ENCODE results near the gene MYCBP2.

The MYCBP2 gene

GRCh38 chr13:77042566-77043177 is 284.2 kb downstream of the MYCBP2 start:
- ATAC-seq, result no peak
- Mint-ChIP-seq H3K36me3 (ENCODE audit: low read depth) (peaks cover 22% of the 10 kb centered on the region), H3K9me3 (no peaks in the 10 kb centered on the region), H3K27me3 (no peaks in the 10 kb centered on the region), H3K4me1 (no peaks in the 10 kb centered on the region), H3K27ac (no peak overlapping the region), H3K4me3 (no peak overlapping the region)
- no peak for DNase-seq

GRCh38 chr13:77040835-77041234 is 286.1 kb downstream of the MYCBP2 start:
- Mint-ChIP-seq H3K4me1 (no peaks in the 10 kb centered on the region), H3K4me3 (no peak overlapping the region), H3K9me3 (no peaks in the 10 kb centered on the region), H3K27ac (no peak overlapping the region), H3K36me3 (ENCODE audit: low read depth) (peaks cover 8% of the 10 kb centered on the region), H3K27me3 (no peaks in the 10 kb centered on the region)
- ATAC-seq, result no peak
- no peak for DNase-seq

- Mint-ChIP-seq H3K27me3 (no peaks in the 10 kb centered on the region), H3K4me3 (no peak overlapping the region), H3K36me3 (ENCODE audit: low read depth) (peaks cover 6% of the 10 kb centered on the region), H3K27ac (no peak overlapping the region), H3K4me1 (no peaks in the 10 kb centered on the region), H3K9me3 (no peaks in the 10 kb centered on the region)
- ATAC-seq (no peak), DNase-seq (no peak)
Measured at GRCh38 chr13:77040076-77040475, 286.8 kb downstream of the MYCBP2 start.

- no peak overlapping the region for H3K4me3 Mint-ChIP-seq
Measured at GRCh38 chr13:77038907-77039480, 287.9 kb downstream of the MYCBP2 start.

GRCh38 chr13:77036279-77036678 is 290.6 kb downstream of the MYCBP2 start:
- H3K27me3 Mint-ChIP-seq, result peaks cover 2% of the 10 kb centered on the region

More at GRCh38 chr13:77038907-77039480, 287.9 kb downstream of the MYCBP2 start:
- H3K4me1 Mint-ChIP-seq, result peaks cover 8% of the 10 kb centered on the region
- H3K27ac Mint-ChIP-seq, result no peak overlapping the region
- no peaks in the 10 kb centered on the region for H3K9me3 Mint-ChIP-seq
- H3K36me3 Mint-ChIP-seq (ENCODE audit: low read depth), result peaks cover 2% of the 10 kb centered on the region
- no peak for DNase-seq
- no peaks in the 10 kb centered on the region for H3K27me3 Mint-ChIP-seq
- ATAC-seq, result no peak

GRCh38 chr13:77034881-77035280 is 292.0 kb downstream of the MYCBP2 start:
- DNase-seq (no peak), ATAC-seq (peak; percentile 51)
- Mint-ChIP-seq H3K36me3 (ENCODE audit: low read depth) (no peaks in the 10 kb centered on the region), H3K4me3 (no peak overlapping the region), H3K27ac (no peak overlapping the region), H3K9me3 (no peaks in the 10 kb centered on the region), H3K27me3 (peaks cover 2% of the 10 kb centered on the region), H3K4me1 (peaks cover 10% of the 10 kb centered on the region)

More at GRCh38 chr13:77036279-77036678, 290.6 kb downstream of the MYCBP2 start:
- H3K9me3 Mint-ChIP-seq, result no peaks in the 10 kb centered on the region
- no peak overlapping the region for H3K27ac Mint-ChIP-seq
- ATAC-seq, result no peak
- no peak overlapping the region for H3K4me3 Mint-ChIP-seq
- peaks cover 10% of the 10 kb centered on the region for H3K4me1 Mint-ChIP-seq
- DNase-seq, result no peak
- H3K36me3 Mint-ChIP-seq (ENCODE audit: low read depth), result no peaks in the 10 kb centered on the region

GRCh38 chr13:77033717-77034302 is 293.1 kb downstream of the MYCBP2 start:
- no peak overlapping the region for H3K27ac Mint-ChIP-seq
- no peaks in the 10 kb centered on the region for H3K36me3 Mint-ChIP-seq (ENCODE audit: low read depth)
- no peaks in the 10 kb centered on the region for H3K9me3 Mint-ChIP-seq
- peaks cover 5% of the 10 kb centered on the region for H3K27me3 Mint-ChIP-seq
- ATAC-seq (peak; percentile 79), DNase-seq (no peak)
- H3K4me1 Mint-ChIP-seq, result peaks cover 11% of the 10 kb centered on the region
- no peak overlapping the region for H3K4me3 Mint-ChIP-seq

GRCh38 chr13:77031656-77032243 is 295.1 kb downstream of the MYCBP2 start:
- DNase-seq (no peak), ATAC-seq (no peak)
- peaks cover 5% of the 10 kb centered on the region for H3K27me3 Mint-ChIP-seq
- H3K4me3 Mint-ChIP-seq, result no peak overlapping the region
- peaks cover 27% of the 10 kb centered on the region for H3K4me1 Mint-ChIP-seq
- H3K36me3 Mint-ChIP-seq (ENCODE audit: low read depth), result no peaks in the 10 kb centered on the region
- no peaks in the 10 kb centered on the region for H3K9me3 Mint-ChIP-seq
- H3K27ac Mint-ChIP-seq, result no peak overlapping the region

GRCh38 chr13:77029436-77029835 is 297.5 kb downstream of the MYCBP2 start:
- H3K9me3 Mint-ChIP-seq, result no peaks in the 10 kb centered on the region

GRCh38 chr13:77028202-77028601 is 298.7 kb downstream of the MYCBP2 start:
- no peak for ATAC-seq
- peaks cover 7% of the 10 kb centered on the region for H3K36me3 Mint-ChIP-seq (ENCODE audit: low read depth)
- H3K9me3 Mint-ChIP-seq, result no peaks in the 10 kb centered on the region
- no peak overlapping the region for H3K27ac Mint-ChIP-seq
- H3K27me3 Mint-ChIP-seq, result peaks cover 5% of the 10 kb centered on the region
- peaks cover 42% of the 10 kb centered on the region for H3K4me1 Mint-ChIP-seq
- DNase-seq, result no peak
- peak overlapping the region; percentile 89 for H3K4me3 Mint-ChIP-seq

More at GRCh38 chr13:77029436-77029835, 297.5 kb downstream of the MYCBP2 start:
- Mint-ChIP-seq H3K4me1 (peaks cover 36% of the 10 kb centered on the region), H3K36me3 (ENCODE audit: low read depth) (peaks cover 7% of the 10 kb centered on the region), H3K27ac (no peak overlapping the region), H3K4me3 (no peak overlapping the region), H3K27me3 (peaks cover 5% of the 10 kb centered on the region)
- DNase-seq, result no peak
- ATAC-seq, result no peak

- Mint-ChIP-seq H3K4me3 (peak within 1 kb of the TSS; percentile 95), H3K4me1 (peaks cover 54% of the 10 kb centered on the region), H3K27me3 (peaks cover 3% of the 10 kb centered on the region), H3K9me3 (no peaks in the 10 kb centered on the region), H3K27ac (peak within 1 kb of the TSS; percentile 86), H3K36me3 (ENCODE audit: low read depth) (peaks cover 7% of the 10 kb centered on the region)
- peak; percentile 56 for ATAC-seq
- DNase-seq, result peak; percentile 80
Measured at GRCh38 chr13:77026861-77027621, 299.9 kb downstream of the MYCBP2 start, which contains the start of gene FBXL3. FBXL3 (minus strand) TSS chr13:77027159; CDS start chr13:77021860, 5,299 bp downstream.

- H3K27me3 Mint-ChIP-seq, result peaks cover 3% of the 10 kb centered on the region
- ATAC-seq (peak; percentile 81), DNase-seq (peak; percentile 84)
- H3K4me3 Mint-ChIP-seq, result peak overlapping the region; percentile 95
- peaks cover 8% of the 10 kb centered on the region for H3K36me3 Mint-ChIP-seq (ENCODE audit: low read depth)
- H3K27ac Mint-ChIP-seq, result peak overlapping the region; percentile 80
- no peaks in the 10 kb centered on the region for H3K9me3 Mint-ChIP-seq
- peaks cover 61% of the 10 kb centered on the region for H3K4me1 Mint-ChIP-seq
Measured at GRCh38 chr13:77026255-77026860, 300.5 kb downstream of the MYCBP2 start.

- no peak overlapping the region for H3K4me3 Mint-ChIP-seq
- no peaks in the 10 kb centered on the region for H3K27me3 Mint-ChIP-seq
- peaks cover 16% of the 10 kb centered on the region for H3K36me3 Mint-ChIP-seq (ENCODE audit: low read depth)
- no peaks in the 10 kb centered on the region for H3K9me3 Mint-ChIP-seq
- peaks cover 71% of the 10 kb centered on the region for H3K4me1 Mint-ChIP-seq
- H3K27ac Mint-ChIP-seq, result no peak overlapping the region
- ATAC-seq (no peak), DNase-seq (no peak)
Measured at GRCh38 chr13:77022341-77022740, 304.6 kb downstream of the MYCBP2 start.

- Mint-ChIP-seq H3K4me1 (peaks cover 68% of the 10 kb centered on the region), H3K27ac (no peak overlapping the region), H3K36me3 (ENCODE audit: low read depth) (peaks cover 30% of the 10 kb centered on the region)
Measured at GRCh38 chr13:77019756-77020155, 307.1 kb downstream of the MYCBP2 start.

More at GRCh38 chr13:77019756-77020155, 307.1 kb downstream of the MYCBP2 start:
- ATAC-seq (no peak), DNase-seq (no peak)
- H3K9me3 Mint-ChIP-seq, result no peaks in the 10 kb centered on the region
- no peak overlapping the region for H3K4me3 Mint-ChIP-seq
- no peaks in the 10 kb centered on the region for H3K27me3 Mint-ChIP-seq

All from activated naive CD8-positive, alpha-beta T cell treated with anti-CD3 and anti-CD28 coated beads, Interleukin-2, amount 50 U/mL, for 24 hours (primary cell).